K562 (cell line): ENCODE measurements around the gene TBC1D5. TPM values are rescaled to one million over a fixed set of nuclear protein-coding genes. Genes with fewer than 3 reads are reported as not detected.

ENCODE experiments used
- ARID1B ChIP-seq: fragments of 450-650 bp; IDR thresholded peaks from 2 replicates; pipeline ENCODE4 v1.6.1; 2016; ENCODE audit warnings: antibody characterized with exemption, mild to moderate bottlenecking, inconsistent platforms
- BCOR ChIP-seq: fragments of 450-650 bp; IDR thresholded peaks from 2 replicates; pipeline ENCODE4 v1.6.1; 2016
- E2F5 ChIP-seq: sonication (generic); formaldehyde crosslinking; IDR thresholded peaks from 2 replicates; pipeline ENCODE4 v1.8.0; 2022; ENCODE audit warnings: mild to moderate bottlenecking, missing genetic modification reagents
- MTF1 ChIP-seq: fragments of 250-450 bp; sonication (Bioruptor Pico); IDR thresholded peaks from 2 replicates; pipeline ENCODE4 v1.9.0; 2021; ENCODE audit warnings: moderate library complexity, mild to moderate bottlenecking, inconsistent platforms, borderline replicate concordance
- MYBL2 ChIP-seq, 2 experiments: fragments of 450-650 bp in 1 of 2; sonication (generic) in 1 of 2; formaldehyde crosslinking in 1 of 2; IDR thresholded peaks; 2 replicates each; pipeline versions ENCODE4 v1.6.1 to v1.8.1; 2017 to 2022; ENCODE audit warnings: borderline replicate concordance in 1 of 2, inconsistent platforms in 1 of 2, low read depth in 1 of 2, mild to moderate bottlenecking in 1 of 2, missing genetic modification reagents in 1 of 2, moderate library complexity in 1 of 2
- ZNF384 ChIP-seq: IDR thresholded peaks from 2 replicates; pipeline ENCODE4 v1.6.1; 2012; ENCODE audit warnings: low read depth, low read length, improper control_type of control experiment
- ZNF512 ChIP-seq: IDR thresholded peaks from 2 replicates; pipeline ENCODE4 v1.6.1; 2016; ENCODE audit warnings: missing genetic modification characterization, missing compliant biosample characterization
- ZNF609 ChIP-seq: sonication (generic); formaldehyde crosslinking; IDR thresholded peaks from 2 replicates; pipeline ENCODE4 v1.8.1; 2023; ENCODE audit warnings: missing genetic modification reagents, mild to moderate bottlenecking, borderline replicate concordance
- polyA plus RNA-seq, 8 experiments: library from polyadenylated mRNA; depleted of rRNA in 4 of 8; stranded (reverse) in 5 of 8; unstranded in 3 of 8; fragments of >200 nt; fragmentation: Nextera tagmentation in 2 of 8; fragmentation: Illumina TruSeq in 1 of 8; extraction: Ambion mirVana in 2 of 8; extraction: Trizol in 1 of 8; gene quantifications; 2 replicates each; pipeline versions ENCODE4 v1.2.1 to v1.2.3, GENCODE V29; 2011 to 2014; ENCODE audit warnings: inconsistent platforms in 1 of 8, missing spikeins in 1 of 8
- total RNA-seq, 7 experiments: library from RNA; depleted of rRNA in 6 of 7; stranded (reverse); fragments of >200 nt in 6 of 7; fragmentation: Illumina TruSeq in 2 of 7; extraction: Trizol in 2 of 7; gene quantifications; 2 replicates each; pipeline versions ENCODE4 v1.2.1 to v1.2.3, GENCODE V29; 2011 to 2021; ENCODE audit warnings: low replicate concordance in 1 of 7

TBC1D5 gene
- total and polyA plus RNA-seq, 9 of the 15 experiments (the other 6 are each of a cell fraction or from before 2014, with no cell fraction given) = 2.9 to 38.1 (median 25.6) TPM

GRCh38 chr3:17232442-17232841 is 510.0 kb downstream of the TBC1D5 start (continued):
- TF ChIP-seq ZNF609 (CRISPR knock-in tag) (no peak), ZNF384 (no peak), MYBL2 (IDR thresholded peaks at IDR 0.05; ENCODE audit: low read depth) (no peak), MYBL2 (CRISPR knock-in tag; IDR thresholded peaks at IDR 0.05; ENCODE audit: borderline replicate concordance) (no peak), ZNF512 (no peak), E2F5 (CRISPR knock-in tag) (no peak), MTF1 (CRISPR knock-in tag) (no peak), ARID1B (no peak), BCOR (no peak)
